Measurements from ENCODE around the gene PAPPA2.

GRCh38 chr1:176567190-176567794 lies 104.3 kb downstream of the PAPPA2 start:
- TF ChIP-seq CTCF (IDR thresholded peaks at IDR 0.05) (no peak), POLR2A (IDR thresholded peaks at IDR 0.05) (no peak)

All from right lobe of liver (tissue), 4 donors.